Liver (tissue), 9 donors: ENCODE data around the gene PROX1. TPM values are rescaled to one million over a fixed set of nuclear protein-coding genes. Genes with fewer than 3 reads are reported as not detected.

Experiments
- DNase-seq: peaks from one replicate; pipeline ENCODE4 v3.0.0-alpha.2; 2017; ENCODE audit warnings: low spot score
- H3K27ac ChIP-seq, 2 donors: one replicate each; pipeline ENCODE4 v1.7.0; 2013; ENCODE audit warnings: inconsistent platforms in 2 of 2, low read length in 2 of 2, control low read depth in 1 of 2, low read depth in 1 of 2, mild to moderate bottlenecking in 1 of 2
- H3K27me3 ChIP-seq, 4 donors: one replicate each; pipeline versions ENCODE4 v1.6.1 to v1.7.0; 2013; ENCODE audit warnings: low read length in 3 of 4, inconsistent platforms in 1 of 4, mild to moderate bottlenecking in 1 of 4, moderate library complexity in 1 of 4; ENCODE audit not compliant: control insufficient read depth in 4 of 4, insufficient read depth in 4 of 4
- H3K36me3 ChIP-seq, 4 donors: one replicate each; pipeline versions ENCODE4 v1.6.1 to v1.7.0; 2013; ENCODE audit warnings: low read length in 3 of 4, mild to moderate bottlenecking in 3 of 4, low read depth in 1 of 4, moderate library complexity in 1 of 4; ENCODE audit not compliant: control insufficient read depth in 4 of 4, insufficient read depth in 3 of 4
- H3K4me1 ChIP-seq, 4 donors: one replicate each; pipeline versions ENCODE4 v1.6.1 to v1.7.0; 2013; ENCODE audit warnings: low read length in 3 of 4, mild to moderate bottlenecking in 3 of 4, moderate library complexity in 1 of 4; ENCODE audit not compliant: control insufficient read depth in 4 of 4, insufficient read depth in 4 of 4
- H3K4me3 ChIP-seq, 3 donors: one replicate each; pipeline versions ENCODE4 v1.6.1 to v1.7.0; 2013; ENCODE audit warnings: low read length in 3 of 3, control low read depth in 1 of 3, low read depth in 1 of 3, mild to moderate bottlenecking in 1 of 3
- H3K9ac ChIP-seq, 2 donors: one replicate each; pipeline ENCODE4 v1.7.0; 2013; ENCODE audit warnings: low read length in 2 of 2, mild to moderate bottlenecking in 2 of 2, moderate library complexity in 2 of 2, control low read depth in 1 of 2, low read depth in 1 of 2
- H3K9me3 ChIP-seq, 4 donors: one replicate each; pipeline versions ENCODE4 v1.6.1 to v1.7.0; 2013; ENCODE audit warnings: low read length in 3 of 4; ENCODE audit not compliant: control insufficient read depth in 4 of 4
- EGR1 ChIP-seq, 2 donors: IDR thresholded peaks; 2 replicates each; pipeline ENCODE4 v1.6.1; 2016 to 2018; ENCODE audit warnings: antibody characterized with exemption in 2 of 2, low read depth in 2 of 2
- FOXA1 ChIP-seq: IDR thresholded peaks from 2 replicates; pipeline ENCODE4 v1.6.1; 2016; ENCODE audit warnings: antibody characterized with exemption
- FOXA2 ChIP-seq: IDR thresholded peaks from 2 replicates; pipeline ENCODE4 v1.6.1; 2016; ENCODE audit warnings: antibody characterized with exemption
- GABPA ChIP-seq, 2 donors: IDR thresholded peaks in 1 of 2; conservative IDR thresholded peaks in 1 of 2; 2 replicates each; pipeline ENCODE4 v1.6.1; 2016; ENCODE audit warnings: antibody characterized with exemption in 2 of 2, mild to moderate bottlenecking in 1 of 2, moderate library complexity in 1 of 2
- HNF4A ChIP-seq, 2 donors: conservative IDR thresholded peaks; 2 replicates each; pipeline ENCODE4 v1.6.1; 2016; ENCODE audit warnings: antibody characterized with exemption in 2 of 2, mild to moderate bottlenecking in 2 of 2
- HNF4G ChIP-seq: IDR thresholded peaks from 2 replicates; pipeline ENCODE4 v1.6.1; 2016; ENCODE audit warnings: antibody characterized with exemption
- JUND ChIP-seq, 2 donors: IDR thresholded peaks; 2 replicates each; pipeline ENCODE4 v1.6.1; 2016; ENCODE audit warnings: antibody characterized with exemption in 2 of 2
- MAX ChIP-seq: IDR thresholded peaks from 2 replicates; pipeline ENCODE4 v1.6.1; 2016; ENCODE audit warnings: antibody characterized with exemption
- NR2F2 ChIP-seq: IDR thresholded peaks from 2 replicates; pipeline ENCODE4 v1.6.1; 2016; ENCODE audit warnings: antibody characterized with exemption
- RAD21 ChIP-seq, 2 donors: IDR thresholded peaks; 2 replicates each; pipeline ENCODE4 v1.6.1; 2016; ENCODE audit warnings: antibody characterized with exemption in 2 of 2, mild to moderate bottlenecking in 2 of 2
- REST ChIP-seq: IDR thresholded peaks from 2 replicates; pipeline ENCODE4 v1.6.1; 2016; ENCODE audit warnings: antibody characterized with exemption, mild to moderate bottlenecking
- RXRA ChIP-seq, 2 donors: IDR thresholded peaks; 2 replicates each; pipeline ENCODE4 v1.6.1; 2017 to 2018; ENCODE audit warnings: antibody characterized with exemption in 2 of 2, mild to moderate bottlenecking in 1 of 2
- SP1 ChIP-seq: IDR thresholded peaks from 2 replicates; pipeline ENCODE4 v1.6.1; 2018; ENCODE audit warnings: antibody characterized with exemption, mild to moderate bottlenecking
- TAF1 ChIP-seq: conservative IDR thresholded peaks from 2 replicates; pipeline ENCODE4 v1.6.1; 2016; ENCODE audit warnings: antibody characterized with exemption, mild to moderate bottlenecking
- YY1 ChIP-seq: IDR thresholded peaks from 2 replicates; pipeline ENCODE4 v1.6.1; 2016; ENCODE audit warnings: antibody characterized with exemption, mild to moderate bottlenecking
- ZBTB33 ChIP-seq: IDR thresholded peaks from 2 replicates; pipeline ENCODE4 v1.6.1; 2016; ENCODE audit warnings: antibody characterized with exemption
- WGBS: extraction: QIAGEN DNeasy Blood & Tissue Kit; methylation state at CpG from one replicate; pipeline ENCODE4 v1.1.7; 2013; 5-methylcytosine and 5-hydroxymethylcytosine counted together
- polyA plus RNA-seq, 2 donors: library from polyadenylated mRNA; stranded (reverse) in 1 of 2; unstranded in 1 of 2; fragments of 200-250 nt in 1 of 2; fragments of >200 nt in 1 of 2; fragmentation: Nextera tagmentation in 1 of 2; extraction: Ambion mirVana in 1 of 2; gene quantifications; one replicate each; pipeline versions ENCODE4 v1.2.1 to v1.2.3, GENCODE V29; 2013 to 2015
- total RNA-seq, 2 donors: library from RNA; depleted of rRNA; stranded (reverse); fragments of >200 nt; gene quantifications; one replicate each; pipeline ENCODE4 v1.2.3, GENCODE V29; 2014
- TF ChIP-seq, protein P1 (sequence below): fragments of 150-350 bp; IDR thresholded peaks from 2 replicates; pipeline ENCODE4 v1.5.1; 2017; ENCODE audit warnings: improper control_type of control experiment, low read depth, low read length; ENCODE audit not compliant: missing input control
- TF ChIP-seq, protein P2 (sequence below): IDR thresholded peaks from 2 replicates; pipeline ENCODE4 v1.6.1; 2016; ENCODE audit warnings: antibody characterized with exemption
- donor health status: healthy.
- donor health status: healthy.
- donor health status: healthy.
- donor health status: healthy.
- donor health status: healthy.

PROX1 gene
- total and polyA plus RNA-seq, 4 donors, result 18.3 to 101 (median 31.3) TPM

- DNase-seq, result no peak
- WGBS, result 87% methylated on average over 10 of the region's 10 CpGs
- Histone ChIP-seq H3K9me3 (no peaks in the 10 kb centered on the region), H3K27me3 (no peaks in the 10 kb centered on the region), H3K4me3 (no peak overlapping the region), H3K9ac (no peak overlapping the region), H3K4me1 (peaks cover 3 to 52% (median 15%) of the 10 kb centered on the region in 4 donors), H3K27ac (peak overlapping the region in 1 of 2 donors; percentile 45), H3K36me3 (no peaks in the 10 kb centered on the region)
- TF ChIP-seq MAX (no peak), ZBTB33 (no peak), RAD21 (IDR thresholded peaks at IDR 0.05) (no peak), GABPA (IDR thresholded peaks at IDR 0.05 in 1 of 2, conservative IDR thresholded peaks at IDR 0.05 in 1 of 2) (no peak), JUND (IDR thresholded peaks at IDR 0.05) (no peak), TAF1 (no peak)
- TF ChIP-seq, protein P1, sequence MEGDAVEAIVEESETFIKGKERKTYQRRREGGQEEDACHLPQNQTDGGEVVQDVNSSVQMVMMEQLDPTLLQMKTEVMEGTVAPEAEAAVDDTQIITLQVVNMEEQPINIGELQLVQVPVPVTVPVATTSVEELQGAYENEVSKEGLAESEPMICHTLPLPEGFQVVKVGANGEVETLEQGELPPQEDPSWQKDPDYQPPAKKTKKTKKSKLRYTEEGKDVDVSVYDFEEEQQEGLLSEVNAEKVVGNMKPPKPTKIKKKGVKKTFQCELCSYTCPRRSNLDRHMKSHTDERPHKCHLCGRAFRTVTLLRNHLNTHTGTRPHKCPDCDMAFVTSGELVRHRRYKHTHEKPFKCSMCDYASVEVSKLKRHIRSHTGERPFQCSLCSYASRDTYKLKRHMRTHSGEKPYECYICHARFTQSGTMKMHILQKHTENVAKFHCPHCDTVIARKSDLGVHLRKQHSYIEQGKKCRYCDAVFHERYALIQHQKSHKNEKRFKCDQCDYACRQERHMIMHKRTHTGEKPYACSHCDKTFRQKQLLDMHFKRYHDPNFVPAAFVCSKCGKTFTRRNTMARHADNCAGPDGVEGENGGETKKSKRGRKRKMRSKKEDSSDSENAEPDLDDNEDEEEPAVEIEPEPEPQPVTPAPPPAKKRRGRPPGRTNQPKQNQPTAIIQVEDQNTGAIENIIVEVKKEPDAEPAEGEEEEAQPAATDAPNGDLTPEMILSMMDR, result no peak
Measured at GRCh38 chr1:214072426-214073157, 84.8 kb downstream of the PROX1 start.

DNA sequence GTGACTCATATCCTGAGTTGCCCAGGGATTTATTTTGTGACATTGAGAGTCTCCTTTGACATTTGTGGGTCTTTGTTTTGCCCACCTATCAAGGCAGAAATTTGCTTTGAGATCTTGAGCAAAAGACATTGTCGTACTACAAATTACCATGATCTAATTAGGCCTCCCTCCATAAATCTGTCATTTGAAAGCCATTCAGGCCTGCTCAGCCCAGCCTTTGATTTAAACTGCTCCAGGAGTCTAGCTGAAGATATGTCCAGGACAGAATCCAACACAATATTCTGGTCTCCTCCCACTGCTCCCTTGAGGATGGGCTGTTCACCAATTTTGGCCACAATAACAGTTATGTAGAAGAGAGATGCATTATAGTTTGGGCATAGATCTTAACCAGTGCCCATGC lies 86.7 kb downstream of the PROX1 start:
- no peak for DNase-seq
- peaks cover 0 to 38% (median 6%) of the 10 kb centered on the region in 4 donors for H3K4me1 ChIP-seq
- no peak overlapping the region for H3K4me3 ChIP-seq
- H3K27me3 ChIP-seq, result no peaks in the 10 kb centered on the region
- TF ChIP-seq ZBTB33, result no peak
- TF ChIP-seq SP1, result no peak
- no peak for TF ChIP-seq NR2F2
- TF ChIP-seq, protein P2, sequence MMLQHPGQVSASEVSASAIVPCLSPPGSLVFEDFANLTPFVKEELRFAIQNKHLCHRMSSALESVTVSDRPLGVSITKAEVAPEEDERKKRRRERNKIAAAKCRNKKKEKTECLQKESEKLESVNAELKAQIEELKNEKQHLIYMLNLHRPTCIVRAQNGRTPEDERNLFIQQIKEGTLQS, result no peak
- TF ChIP-seq HNF4A (conservative IDR thresholded peaks at IDR 0.05), result no peak
- no peak for TF ChIP-seq TAF1
- no peak for TF ChIP-seq RXRA (IDR thresholded peaks at IDR 0.05)
- no peak for TF ChIP-seq HNF4G
- TF ChIP-seq FOXA1, result no peak
- no peak for TF ChIP-seq EGR1 (IDR thresholded peaks at IDR 0.05; ENCODE audit: low read depth in 2 of 2)
- no peak for TF ChIP-seq RAD21 (IDR thresholded peaks at IDR 0.05)
- TF ChIP-seq FOXA2, result no peak
- no peak for TF ChIP-seq JUND (IDR thresholded peaks at IDR 0.05)
- no peak for TF ChIP-seq YY1
- TF ChIP-seq, protein P1, result no peak
- no peak for TF ChIP-seq REST
- no peaks in the 10 kb centered on the region for H3K9me3 ChIP-seq
- no peak overlapping the region for H3K27ac ChIP-seq
- WGBS, result 97% methylated on average over 1 of the region's 1 CpG
- no peak overlapping the region for H3K9ac ChIP-seq
- no peaks in the 10 kb centered on the region for H3K36me3 ChIP-seq
